ENCODE measurements around the gene UEVLD. TPM values are rescaled to one million over a fixed set of nuclear protein-coding genes. Genes with fewer than 3 reads are reported as not detected.
A peak's percentile ranks its signal among the peaks of the same experiment; 100 is the strongest.

UEVLD gene
- total RNA-seq, 4 donors from 2014 or later, result 15.4 to 33.2 (median 21.1) TPM

DNA sequence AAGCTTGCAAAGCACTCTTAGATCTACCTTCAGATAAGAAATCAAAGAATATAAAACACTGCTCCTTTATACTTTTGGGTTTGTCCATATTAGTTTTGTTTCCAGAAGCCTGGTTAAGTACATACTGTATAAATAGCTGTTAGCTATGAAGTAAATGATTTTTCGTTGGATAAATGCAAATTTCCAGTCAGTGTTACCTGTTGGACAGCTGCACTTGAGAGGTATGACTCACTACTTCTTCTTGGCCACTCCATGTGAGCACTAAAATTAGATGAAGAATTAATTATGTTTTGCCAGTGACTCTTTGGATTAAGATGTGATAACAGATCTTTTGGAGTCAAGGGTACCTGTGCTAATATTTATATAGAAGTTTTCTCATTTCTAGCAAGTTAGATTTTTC lies 52.3 kb downstream of the UEVLD start:
- H3K36me3 ChIP-seq, result peaks cover 0 to 65% (median 5%) of the 10 kb centered on the region in 3 donors
- H3K9me3 ChIP-seq, result no peaks in the 10 kb centered on the region
- peaks cover 0 to 1% (median 0%) of the 10 kb centered on the region in 3 donors for H3K4me1 ChIP-seq
- DNase-seq, result no peak
- TF ChIP-seq POLR2A (IDR thresholded peaks at IDR 0.05), result no peak
- TF ChIP-seq, protein P1, sequence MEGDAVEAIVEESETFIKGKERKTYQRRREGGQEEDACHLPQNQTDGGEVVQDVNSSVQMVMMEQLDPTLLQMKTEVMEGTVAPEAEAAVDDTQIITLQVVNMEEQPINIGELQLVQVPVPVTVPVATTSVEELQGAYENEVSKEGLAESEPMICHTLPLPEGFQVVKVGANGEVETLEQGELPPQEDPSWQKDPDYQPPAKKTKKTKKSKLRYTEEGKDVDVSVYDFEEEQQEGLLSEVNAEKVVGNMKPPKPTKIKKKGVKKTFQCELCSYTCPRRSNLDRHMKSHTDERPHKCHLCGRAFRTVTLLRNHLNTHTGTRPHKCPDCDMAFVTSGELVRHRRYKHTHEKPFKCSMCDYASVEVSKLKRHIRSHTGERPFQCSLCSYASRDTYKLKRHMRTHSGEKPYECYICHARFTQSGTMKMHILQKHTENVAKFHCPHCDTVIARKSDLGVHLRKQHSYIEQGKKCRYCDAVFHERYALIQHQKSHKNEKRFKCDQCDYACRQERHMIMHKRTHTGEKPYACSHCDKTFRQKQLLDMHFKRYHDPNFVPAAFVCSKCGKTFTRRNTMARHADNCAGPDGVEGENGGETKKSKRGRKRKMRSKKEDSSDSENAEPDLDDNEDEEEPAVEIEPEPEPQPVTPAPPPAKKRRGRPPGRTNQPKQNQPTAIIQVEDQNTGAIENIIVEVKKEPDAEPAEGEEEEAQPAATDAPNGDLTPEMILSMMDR (IDR thresholded peaks at IDR 0.05), result no peak
- no peak overlapping the region for H3K4me3 ChIP-seq
- WGBS, 2 donors, result 46 to 67% methylated on average over 1 of the region's 1 CpG
- no peaks in the 10 kb centered on the region for H3K27me3 ChIP-seq
- no peak overlapping the region for H3K27ac ChIP-seq
- intact Hi-C loops (cut with DNase I), result no loop called here

DNA sequence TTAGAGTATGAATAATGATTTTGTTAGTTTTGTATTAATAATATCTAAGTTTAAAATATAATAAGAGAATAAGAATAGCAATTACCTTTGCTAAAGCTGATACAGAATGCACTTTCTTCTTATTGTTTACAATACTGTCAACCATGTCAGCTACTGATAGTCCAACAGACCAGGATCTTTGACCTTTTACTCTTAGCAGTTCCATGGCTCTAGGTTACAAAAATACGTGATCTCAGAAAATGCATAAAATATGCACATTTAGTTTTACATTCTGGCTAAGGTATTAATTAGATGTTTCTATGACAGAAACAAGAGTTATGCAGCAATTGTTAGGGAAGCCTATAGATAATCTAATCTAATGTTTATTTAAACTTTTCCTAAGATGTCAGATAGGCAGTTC lies 54.3 kb downstream of the UEVLD start:
- Histone ChIP-seq H3K36me3 (peaks cover 0 to 62% (median 5%) of the 10 kb centered on the region in 3 donors), H3K4me3 (no peak overlapping the region), H3K4me1 (peaks cover 0 to 18% (median 0%) of the 10 kb centered on the region in 3 donors), H3K9me3 (no peaks in the 10 kb centered on the region), H3K27me3 (no peaks in the 10 kb centered on the region), H3K27ac (no peak overlapping the region)
- no peak for DNase-seq
- no peak for TF ChIP-seq POLR2A (IDR thresholded peaks at IDR 0.05)
- TF ChIP-seq, protein P1 (IDR thresholded peaks at IDR 0.05), result no peak
- intact Hi-C loops (cut with DNase I), result no loop called here
- WGBS, 2 donors, result 82 to 100% methylated on average over 1 of the region's 1 CpG

DNA sequence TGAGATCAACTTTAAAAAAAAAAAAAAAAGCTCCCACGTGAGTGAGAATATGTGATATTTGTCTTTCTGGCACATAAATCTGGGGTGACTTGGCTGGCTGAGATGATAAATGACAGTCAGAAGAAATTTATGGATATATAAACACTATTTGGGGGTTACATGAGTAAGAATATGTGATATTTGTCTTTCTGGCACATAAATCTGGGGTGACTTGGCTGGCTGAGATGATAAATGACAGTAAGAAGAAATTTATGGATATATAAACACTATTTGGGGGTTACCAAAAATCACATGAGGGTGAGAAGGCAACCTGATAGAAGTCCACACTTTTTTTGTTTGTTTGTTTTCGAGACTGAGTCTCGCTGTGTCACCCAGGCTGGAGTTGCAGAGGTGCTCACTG lies 55.2 kb downstream of the UEVLD start:
- H3K36me3 ChIP-seq, result peaks cover 0 to 62% (median 5%) of the 10 kb centered on the region in 3 donors
- WGBS, 2 donors, result 80 to 88% methylated on average over 3 of the region's 3 CpGs
- TF ChIP-seq POLR2A (IDR thresholded peaks at IDR 0.05), result no peak
- TF ChIP-seq, protein P1 (IDR thresholded peaks at IDR 0.05), result no peak
- H3K27ac ChIP-seq, result no peak overlapping the region
- intact Hi-C loops (cut with DNase I), result no loop called here
- no peak overlapping the region for H3K4me3 ChIP-seq
- H3K4me1 ChIP-seq, result peaks cover 0 to 18% (median 0%) of the 10 kb centered on the region in 3 donors
- H3K27me3 ChIP-seq, result no peaks in the 10 kb centered on the region
- no peaks in the 10 kb centered on the region for H3K9me3 ChIP-seq
- no peak for DNase-seq

DNA sequence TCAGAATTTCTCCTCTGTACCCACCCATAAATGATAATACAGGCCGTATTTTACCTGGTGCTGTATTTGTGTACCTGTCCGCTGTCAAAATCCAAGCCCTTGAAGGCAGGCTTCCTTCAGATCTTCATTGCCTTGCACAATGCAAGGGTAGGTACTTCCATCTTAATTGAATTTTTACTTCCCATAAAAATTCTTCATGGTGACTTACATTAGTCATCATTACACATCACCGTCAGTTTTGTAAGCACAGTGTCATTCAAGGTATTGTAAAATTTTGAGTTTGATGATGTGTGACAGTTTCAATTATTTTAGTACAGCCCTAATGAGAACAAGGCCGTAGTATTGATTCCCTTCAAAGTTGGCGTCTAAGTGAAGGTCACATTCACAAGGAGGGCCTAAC lies 61.0 kb downstream of the UEVLD start:
- 22 to 27% methylated on average over 5 of the region's 5 CpGs for WGBS, 2 donors
- peaks cover 0 to 59% (median 17%) of the 10 kb centered on the region in 3 donors for H3K4me1 ChIP-seq
- intact Hi-C loops (cut with DNase I), result no loop called here
- H3K27me3 ChIP-seq, result no peaks in the 10 kb centered on the region
- H3K27ac ChIP-seq, result peak overlapping the region; percentile 96 to 99 (median 98)
- no peaks in the 10 kb centered on the region for H3K9me3 ChIP-seq
- no peak for DNase-seq
- H3K36me3 ChIP-seq, result peaks cover 0 to 14% (median 0%) of the 10 kb centered on the region in 3 donors
- peak overlapping the region; percentile 70 to 98 (median 90) for H3K4me3 ChIP-seq
- no peak for TF ChIP-seq POLR2A (IDR thresholded peaks at IDR 0.05)
- TF ChIP-seq, protein P1 (IDR thresholded peaks at IDR 0.05), result no peak

DNA sequence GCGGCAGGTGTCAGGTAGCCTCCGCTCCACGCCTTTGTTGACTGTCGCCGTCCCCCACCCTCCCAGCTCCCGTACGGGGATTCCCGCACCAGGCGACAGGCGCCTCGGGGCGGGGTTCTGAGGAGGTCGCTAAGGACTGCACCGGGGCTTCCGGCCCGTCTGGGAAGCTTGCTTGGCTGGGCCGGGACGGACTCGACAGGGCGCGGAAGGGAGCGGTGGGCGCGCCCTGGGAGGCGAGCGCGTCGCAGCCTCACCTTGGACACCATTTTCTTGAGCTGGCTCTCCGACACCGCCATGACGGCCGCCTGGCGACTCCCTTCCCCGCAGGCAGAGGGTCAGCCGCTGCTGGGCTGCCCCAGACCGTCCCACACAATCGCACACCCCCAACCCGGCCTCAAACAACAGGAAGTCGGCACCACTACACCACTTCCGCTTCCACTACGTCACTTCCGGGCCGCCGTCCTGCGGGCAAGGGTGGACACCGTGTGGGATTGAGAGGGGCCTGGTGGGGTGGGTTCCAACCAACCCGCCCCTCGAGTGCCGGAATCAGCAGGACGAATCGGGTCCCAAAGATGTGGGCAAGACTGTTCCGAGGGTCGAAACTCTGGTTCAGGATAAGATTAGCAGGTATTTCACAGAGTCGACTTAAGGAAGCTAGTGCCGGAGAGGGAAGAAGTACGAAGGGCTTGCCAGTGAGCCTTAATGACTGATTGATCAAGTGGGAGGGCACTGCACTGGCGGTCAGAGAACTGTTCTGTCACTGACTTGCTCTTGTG lies 61.8 kb downstream of the UEVLD start, which contains the start of gene TSG101:
Gene TSG101 (minus strand): TSS at position 422 of the 776 bp plus-strand sequence. CDS start 126 bp downstream, at position 296.
- Histone ChIP-seq H3K4me3 (peak within 1 kb of the TSS; percentile 70 to 98 (median 90)), H3K9me3 (no peaks in the 10 kb centered on the region), H3K36me3 (peaks cover 0 to 17% (median 0%) of the 10 kb centered on the region in 3 donors), H3K27ac (peak within 1 kb of the TSS; percentile 96 to 99 (median 98)), H3K27me3 (no peaks in the 10 kb centered on the region), H3K4me1 (peaks cover 0 to 61% (median 17%) of the 10 kb centered on the region in 3 donors)
- intact Hi-C loops (cut with DNase I), result no loop called here
- WGBS, 2 donors, result 0% methylated on average over 28 to 44 of the region's 57 CpGs
- peak; percentile 78 for DNase-seq
- peak in 3 of 4 donors; percentile 67 to 89 (median 76) for TF ChIP-seq POLR2A (IDR thresholded peaks at IDR 0.05)
- TF ChIP-seq, protein P1 (IDR thresholded peaks at IDR 0.05), result no peak

Measured in esophagus squamous epithelium (tissue), 5 donors.